ENCODE results near the gene TPSB2.

TPSB2 gene

GRCh38 chr16:1218930-1219611 is 10.9 kb downstream of the TPSB2 start:
- DNase-seq = no peak

GRCh38 chr16:1218061-1218929 is 11.7 kb downstream of the TPSB2 start:
- no peak for DNase-seq

GRCh38 chr16:1217526-1217925 is 12.5 kb downstream of the TPSB2 start:
- no peak for DNase-seq

GRCh38 chr16:1216681-1217400 is 13.1 kb downstream of the TPSB2 start:
- no peak for DNase-seq

- DNase-seq = no peak
Observed at GRCh38 chr16:1216296-1216619, 13.7 kb downstream of the TPSB2 start.

GRCh38 chr16:1215574-1216295 is 14.2 kb downstream of the TPSB2 start:
- DNase-seq = no peak

- DNase-seq = no peak
Observed at GRCh38 chr16:1214719-1215118, 15.3 kb downstream of the TPSB2 start.

GRCh38 chr16:1213796-1214372 is 16.1 kb downstream of the TPSB2 start:
- no peak for DNase-seq

GRCh38 chr16:1213231-1213630 is 16.8 kb downstream of the TPSB2 start:
- no peak for DNase-seq

- no peak for DNase-seq
Observed at GRCh38 chr16:1212616-1213194, 17.3 kb downstream of the TPSB2 start.

- DNase-seq = no peak
Observed at GRCh38 chr16:1211451-1212268, 18.3 kb downstream of the TPSB2 start.

- no peak for DNase-seq
Observed at GRCh38 chr16:1210461-1210860, 19.5 kb downstream of the TPSB2 start.

GRCh38 chr16:1209081-1209480 is 20.9 kb downstream of the TPSB2 start:
- DNase-seq = no peak

- DNase-seq = peak; percentile 33 to 53
Observed at GRCh38 chr16:1208239-1208830, 21.6 kb downstream of the TPSB2 start.

GRCh38 chr16:1206786-1207185 is 23.2 kb downstream of the TPSB2 start:
- DNase-seq = no peak

GRCh38 chr16:1206326-1206725 is 23.7 kb downstream of the TPSB2 start:
- no peak for DNase-seq

- no peak for DNase-seq
Observed at GRCh38 chr16:1204933-1205332, 25.1 kb downstream of the TPSB2 start.

GRCh38 chr16:1202274-1202673 is 27.7 kb downstream of the TPSB2 start:
- no peak for DNase-seq

- no peak for DNase-seq
Observed at GRCh38 chr16:1201444-1201843, 28.5 kb downstream of the TPSB2 start.

GRCh38 chr16:1200014-1200627 is 29.9 kb downstream of the TPSB2 start:
- no peak for DNase-seq

Measured in Kasumi-1 (cell line).